ENCODE data around the gene LGALSL.
A peak's percentile ranks its signal among the peaks of the same experiment; 100 is the strongest.

Gene LGALSL

GRCh38 chr2:64474121-64474571, 20.2 kb downstream of the LGALSL start:
- DNase-seq, result no peak

- no peak for DNase-seq
These were observed 20.7 kb downstream of the LGALSL start for GRCh38 chr2:64474636-64475035.

- DNase-seq, result no peak
These were observed 23.1 kb downstream of the LGALSL start for GRCh38 chr2:64477037-64477436.

- DNase-seq, result no peak
These were observed 24.0 kb downstream of the LGALSL start for GRCh38 chr2:64477979-64478378.

- DNase-seq, result no peak
These were observed 24.7 kb downstream of the LGALSL start for GRCh38 chr2:64478502-64479230.

- DNase-seq, result no peak
These were observed 25.5 kb downstream of the LGALSL start for GRCh38 chr2:64479259-64480117.

GRCh38 chr2:64481665-64482064, 27.7 kb downstream of the LGALSL start:
- no peak for DNase-seq

GRCh38 chr2:64482243-64482642, 28.3 kb downstream of the LGALSL start:
- no peak for DNase-seq

GRCh38 chr2:64482765-64483504, 29.0 kb downstream of the LGALSL start:
- peak; percentile 51 for DNase-seq

GRCh38 chr2:64485331-64485730, 31.4 kb downstream of the LGALSL start:
- no peak for DNase-seq

- peak; percentile 35 for DNase-seq
These were observed 32.0 kb downstream of the LGALSL start for GRCh38 chr2:64485961-64486360.

- DNase-seq, result no peak
These were observed 33.5 kb downstream of the LGALSL start for GRCh38 chr2:64487256-64488049.

GRCh38 chr2:64488050-64488974, 34.4 kb downstream of the LGALSL start:
- peak; percentile 32 for DNase-seq

GRCh38 chr2:64489081-64489751, 35.3 kb downstream of the LGALSL start:
- DNase-seq, result no peak

GRCh38 chr2:64491426-64491825, 37.5 kb downstream of the LGALSL start:
- DNase-seq, result no peak

GRCh38 chr2:64492272-64492671, 38.3 kb downstream of the LGALSL start:
- no peak for DNase-seq

GRCh38 chr2:64492821-64493220, 38.9 kb downstream of the LGALSL start:
- DNase-seq, result no peak

GRCh38 chr2:64493788-64494187, 39.8 kb downstream of the LGALSL start:
- DNase-seq, result no peak

GRCh38 chr2:64498438-64498837, 44.5 kb downstream of the LGALSL start:
- no peak for DNase-seq

- no peak for DNase-seq
These were observed 46.6 kb downstream of the LGALSL start for GRCh38 chr2:64500549-64500948.

- DNase-seq, result no peak
These were observed 48.0 kb downstream of the LGALSL start for GRCh38 chr2:64501946-64502345.
